Measurements from ENCODE around the gene WDPCP. TPM values are rescaled to one million over a fixed set of nuclear protein-coding genes. Genes with fewer than 3 reads are reported as not detected.

Gene WDPCP
- total and polyA plus RNA-seq, 10 of the 15 experiments (the other 5 are each of a cell fraction or from before 2014, with no cell fraction given): 2.1 to 7.9 (median 4.6) TPM

DNA sequence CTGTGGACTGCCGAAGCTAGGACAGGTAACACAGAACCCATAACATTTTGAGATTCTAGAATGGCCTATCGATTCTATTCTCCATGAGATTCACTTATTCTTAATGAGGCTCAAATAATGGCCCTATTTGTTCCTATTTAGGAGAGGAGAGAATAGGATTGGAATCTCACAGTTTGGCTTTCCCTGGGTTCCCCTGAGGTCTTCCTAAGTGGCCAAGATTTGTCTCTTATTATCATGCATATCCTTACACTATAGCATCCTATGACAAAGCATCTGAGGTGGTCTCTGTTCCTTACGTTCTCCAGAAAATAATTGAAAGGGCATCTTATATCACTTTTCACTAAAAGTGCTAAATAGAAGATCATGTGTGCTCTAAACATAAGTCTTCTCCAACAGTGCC, 9.5 kb downstream of the WDPCP start:
- ATAC-seq (no peak), FAIRE-seq (no peak), DNase-seq (ENCODE audit: low read depth, low spot score) (no peak)
- Histone ChIP-seq H2AFZ (ENCODE audit: control insufficient read depth, low read depth, low read length) (no peak overlapping the region), H3K4me1 (ENCODE audit: control insufficient read depth, insufficient read depth, low read length) (no peaks in the 10 kb centered on the region), H3K27ac (ENCODE audit: control insufficient read depth, insufficient read depth) (no peak overlapping the region), H3K9me3 (replicated peaks; ENCODE audit: control insufficient read depth, insufficient read depth, low read length) (no peaks in the 10 kb centered on the region; the same call in 1 of the 3 replicates), H3K4me3 (no peak overlapping the region), H3K79me2 (ENCODE audit: control insufficient read depth, insufficient read depth, low read length) (no peaks in the 10 kb centered on the region; the same call in 1 of the 2 replicates), H3K9ac (ENCODE audit: control insufficient read depth, insufficient read depth, low read length) (no peak overlapping the region), H3K27me3 (replicated peaks in 1 of 2; ENCODE audit: control insufficient read depth in 2 of 2, insufficient read depth in 2 of 2, low read length in 1 of 2) (no peaks in the 10 kb centered on the region), H3K36me3 (ENCODE audit: control insufficient read depth in 2 of 2, insufficient read depth in 2 of 2, low read length in 1 of 2) (no peaks in the 10 kb centered on the region), H3K4me2 (ENCODE audit: control insufficient read depth, insufficient read depth) (no peak overlapping the region), H4K20me1 (ENCODE audit: control insufficient read depth, insufficient read depth) (no peaks in the 10 kb centered on the region)
- TF ChIP-seq, protein P1, sequence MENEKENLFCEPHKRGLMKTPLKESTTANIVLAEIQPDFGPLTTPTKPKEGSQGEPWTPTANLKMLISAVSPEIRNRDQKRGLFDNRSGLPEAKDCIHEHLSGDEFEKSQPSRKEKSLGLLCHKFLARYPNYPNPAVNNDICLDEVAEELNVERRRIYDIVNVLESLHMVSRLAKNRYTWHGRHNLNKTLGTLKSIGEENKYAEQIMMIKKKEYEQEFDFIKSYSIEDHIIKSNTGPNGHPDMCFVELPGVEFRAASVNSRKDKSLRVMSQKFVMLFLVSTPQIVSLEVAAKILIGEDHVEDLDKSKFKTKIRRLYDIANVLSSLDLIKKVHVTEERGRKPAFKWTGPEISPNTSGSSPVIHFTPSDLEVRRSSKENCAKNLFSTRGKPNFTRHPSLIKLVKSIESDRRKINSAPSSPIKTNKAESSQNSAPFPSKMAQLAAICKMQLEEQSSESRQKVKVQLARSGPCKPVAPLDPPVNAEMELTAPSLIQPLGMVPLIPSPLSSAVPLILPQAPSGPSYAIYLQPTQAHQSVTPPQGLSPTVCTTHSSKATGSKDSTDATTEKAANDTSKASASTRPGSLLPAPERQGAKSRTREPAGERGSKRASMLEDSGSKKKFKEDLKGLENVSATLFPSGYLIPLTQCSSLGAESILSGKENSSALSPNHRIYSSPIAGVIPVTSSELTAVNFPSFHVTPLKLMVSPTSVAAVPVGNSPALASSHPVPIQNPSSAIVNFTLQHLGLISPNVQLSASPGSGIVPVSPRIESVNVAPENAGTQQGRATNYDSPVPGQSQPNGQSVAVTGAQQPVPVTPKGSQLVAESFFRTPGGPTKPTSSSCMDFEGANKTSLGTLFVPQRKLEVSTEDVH (IDR thresholded peaks at IDR 0.05; ENCODE audit: low read depth, partially characterized antibody): no peak
- TF ChIP-seq NRF1 (conservative IDR thresholded peaks at IDR 0.05; ENCODE audit: low read depth, low read length) (no peak), ZZZ3 (IDR thresholded peaks at IDR 0.05; ENCODE audit: control insufficient read depth, insufficient read length, low read depth) (no peak), HDAC2 (IDR thresholded peaks at IDR 0.05) (no peak), SRF (IDR thresholded peaks at IDR 0.05; ENCODE audit: low read depth in 2 of 2, low read length in 2 of 2) (no peak), NFXL1 (IDR thresholded peaks at IDR 0.05; ENCODE audit: borderline replicate concordance) (no peak), POLR2A (IDR thresholded peaks at IDR 0.05; ENCODE audit: low read depth, low read length) (no peak), MEF2A (IDR thresholded peaks at IDR 0.05; ENCODE audit: insufficient read depth, low read depth, low read length) (no peak), SIX5 (IDR thresholded peaks at IDR 0.05; ENCODE audit: low read depth, low read length, severe bottlenecking) (no peak), HDGF (IDR thresholded peaks at IDR 0.05) (no peak), JUND (IDR thresholded peaks at IDR 0.05; ENCODE audit: low read depth, low read length) (no peak), NFIC (IDR thresholded peaks at IDR 0.05; ENCODE audit: low read depth, low read length) (no peak), ZNF207 (IDR thresholded peaks at IDR 0.05; ENCODE audit: borderline replicate concordance) (no peak)
- TF ChIP-seq, protein P2, sequence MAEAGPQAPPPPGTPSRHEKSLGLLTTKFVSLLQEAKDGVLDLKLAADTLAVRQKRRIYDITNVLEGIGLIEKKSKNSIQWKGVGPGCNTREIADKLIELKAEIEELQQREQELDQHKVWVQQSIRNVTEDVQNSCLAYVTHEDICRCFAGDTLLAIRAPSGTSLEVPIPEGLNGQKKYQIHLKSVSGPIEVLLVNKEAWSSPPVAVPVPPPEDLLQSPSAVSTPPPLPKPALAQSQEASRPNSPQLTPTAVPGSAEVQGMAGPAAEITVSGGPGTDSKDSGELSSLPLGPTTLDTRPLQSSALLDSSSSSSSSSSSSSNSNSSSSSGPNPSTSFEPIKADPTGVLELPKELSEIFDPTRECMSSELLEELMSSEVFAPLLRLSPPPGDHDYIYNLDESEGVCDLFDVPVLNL (IDR thresholded peaks at IDR 0.05; ENCODE audit: low read depth, low read length): no peak
- TF ChIP-seq, protein P3, sequence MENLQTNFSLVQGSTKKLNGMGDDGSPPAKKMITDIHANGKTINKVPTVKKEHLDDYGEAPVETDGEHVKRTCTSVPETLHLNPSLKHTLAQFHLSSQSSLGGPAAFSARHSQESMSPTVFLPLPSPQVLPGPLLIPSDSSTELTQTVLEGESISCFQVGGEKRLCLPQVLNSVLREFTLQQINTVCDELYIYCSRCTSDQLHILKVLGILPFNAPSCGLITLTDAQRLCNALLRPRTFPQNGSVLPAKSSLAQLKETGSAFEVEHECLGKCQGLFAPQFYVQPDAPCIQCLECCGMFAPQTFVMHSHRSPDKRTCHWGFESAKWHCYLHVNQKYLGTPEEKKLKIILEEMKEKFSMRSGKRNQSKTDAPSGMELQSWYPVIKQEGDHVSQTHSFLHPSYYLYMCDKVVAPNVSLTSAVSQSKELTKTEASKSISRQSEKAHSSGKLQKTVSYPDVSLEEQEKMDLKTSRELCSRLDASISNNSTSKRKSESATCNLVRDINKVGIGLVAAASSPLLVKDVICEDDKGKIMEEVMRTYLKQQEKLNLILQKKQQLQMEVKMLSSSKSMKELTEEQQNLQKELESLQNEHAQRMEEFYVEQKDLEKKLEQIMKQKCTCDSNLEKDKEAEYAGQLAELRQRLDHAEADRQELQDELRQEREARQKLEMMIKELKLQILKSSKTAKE (IDR thresholded peaks at IDR 0.05; ENCODE audit: low read depth, poor library complexity, severe bottlenecking): no peak
- RAD21 ChIA-PET (ENCODE audit: unreplicated experiment): no interaction called here
- POLR2A ChIA-PET: interaction anchor here (1.4 kb wide), 1 partner anchor 9 kb away, joined by 4 read pairs; no protein-coding TSS in a partner anchor
- no TSS peak for BruUV-seq (replicated peaks)
- intact Hi-C loops (cut with micrococcal nuclease; ENCODE audit: unreplicated experiment) (no loop called here), in situ Hi-C loops (cut with MboI) (no loop called here)
- WGBS (ENCODE audit: insufficient coverage, insufficient replicate concordance, low lambda C conversion rate, missing lambda C conversion rate): 96% methylated on average over 3 of the region's 3 CpGs
- CTCF ChIA-PET: no interaction called here
- SMC1A ChIA-PET (ENCODE audit: uncharacterized antibody, unreplicated experiment): no interaction called here
